ENCODE data around the gene EBF3.

- TF ChIP-seq CTCF (IDR thresholded peaks at IDR 0.05) (no peak), POLR2AphosphoS5 (IDR thresholded peaks at IDR 0.05) (no peak)
These were observed 171.2 kb downstream of the EBF3 start for GRCh38 chr10:129792864-129793263.
